ENCODE measurements around the gene ACTR1B.
"Not testable (repeated sequence)": the region's sequence is repeated elsewhere in the genome, so short reads cannot be mapped to it uniquely, and the experiment has no call there.

The ACTR1B gene

GRCh38 chr2:97618939-97619827, 44.7 kb downstream of the ACTR1B start:
- not testable (repeated sequence) for DNase-seq (ENCODE audit: low read depth in 2 of 2, low spot score in 1 of 2)

GRCh38 chr2:97617911-97618310, 45.9 kb downstream of the ACTR1B start:
- DNase-seq (ENCODE audit: low read depth in 2 of 2, low spot score in 1 of 2) = no peak

GRCh38 chr2:97615746-97616145, 48.1 kb downstream of the ACTR1B start:
- DNase-seq (ENCODE audit: low read depth in 2 of 2, low spot score in 1 of 2) = not testable (repeated sequence)

GRCh38 chr2:97611895-97612294, 51.9 kb downstream of the ACTR1B start:
- not testable (repeated sequence) for DNase-seq (ENCODE audit: low read depth in 2 of 2, low spot score in 1 of 2)

- not testable (repeated sequence) for DNase-seq (ENCODE audit: low read depth in 2 of 2, low spot score in 1 of 2)
These were observed 55.1 kb downstream of the ACTR1B start for GRCh38 chr2:97608745-97609144.

Measured in stimulated activated CD8-positive, alpha-beta memory T cell treated with anti-CD3 and anti-CD28 coated beads, Interleukin-4, amount 100 ng/mL, for 4 hours (primary cell).